Chondrocyte (in vitro differentiated cells): ENCODE results near the gene PI4KA. TPM values are rescaled to one million over a fixed set of nuclear protein-coding genes. Genes with fewer than 3 reads are reported as not detected.

Experiments
- DNase-seq: peaks from one replicate; pipeline ENCODE4 v3.0.0; 2021; ENCODE audit warnings: mixed read lengths, low spot score
- H3K27ac Mint-ChIP-seq: one replicate; pipeline ENCODE4 v1.8.0; 2021; ENCODE audit warnings: mild to moderate bottlenecking, moderate library complexity, mixed read lengths; ENCODE audit not compliant: unreplicated experiment
- H3K27me3 Mint-ChIP-seq: 2 replicates; pipeline ENCODE4 v1.8.0; 2021; ENCODE audit warnings: low read depth, mixed read lengths
- H3K36me3 Mint-ChIP-seq: 2 replicates; pipeline ENCODE4 v1.8.0; 2021; ENCODE audit warnings: low read depth, mixed read lengths
- H3K4me1 Mint-ChIP-seq: 2 replicates; pipeline ENCODE4 v1.8.0; 2021; ENCODE audit warnings: low read depth, mild to moderate bottlenecking, mixed read lengths
- H3K4me3 Mint-ChIP-seq: one replicate; pipeline ENCODE4 v1.8.0; 2021; ENCODE audit warnings: mild to moderate bottlenecking, moderate library complexity, mixed read lengths; ENCODE audit not compliant: unreplicated experiment
- H3K9me3 Mint-ChIP-seq: 2 replicates; pipeline ENCODE4 v1.8.0; 2021; ENCODE audit warnings: low read depth, mixed read lengths
- CTCF ChIP-seq: fragments of 200-600 bp; sonication (generic); IDR thresholded peaks from 2 replicates; pipeline ENCODE4 v1.5.0; 2021; ENCODE audit warnings: antibody characterized with exemption, mild to moderate bottlenecking, moderate library complexity
- total RNA-seq: library from RNA; stranded (reverse); gene quantifications from 3 replicates; pipeline ENCODE4 v1.2.1, GENCODE V29; 2021

PI4KA gene
- total RNA-seq, 1 donor from 2014 or later = 68.3 TPM

- H3K4me1 Mint-ChIP-seq = no peaks in the 10 kb centered on the region
- peaks cover 49% of the 10 kb centered on the region for H3K36me3 Mint-ChIP-seq
- DNase-seq = no peak
- H3K9me3 Mint-ChIP-seq = no peaks in the 10 kb centered on the region
- no peaks in the 10 kb centered on the region for H3K27me3 Mint-ChIP-seq
- H3K27ac Mint-ChIP-seq = no peak overlapping the region
- H3K4me3 Mint-ChIP-seq = no peak overlapping the region
- no peak for TF ChIP-seq CTCF
Measured at GRCh38 chr22:20794650-20795413, 63.8 kb downstream of the PI4KA start.

- Mint-ChIP-seq H3K27me3 (no peaks in the 10 kb centered on the region), H3K4me1 (no peaks in the 10 kb centered on the region), H3K27ac (no peak overlapping the region), H3K4me3 (no peak overlapping the region), H3K36me3 (peaks cover 46% of the 10 kb centered on the region), H3K9me3 (no peaks in the 10 kb centered on the region)
- no peak for TF ChIP-seq CTCF
- DNase-seq = no peak
Measured at GRCh38 chr22:20793748-20794649, 64.6 kb downstream of the PI4KA start.

- TF ChIP-seq CTCF = no peak
- H3K9me3 Mint-ChIP-seq = no peaks in the 10 kb centered on the region
- H3K36me3 Mint-ChIP-seq = peaks cover 40% of the 10 kb centered on the region
- no peak for DNase-seq
- no peak overlapping the region for H3K4me3 Mint-ChIP-seq
- no peaks in the 10 kb centered on the region for H3K4me1 Mint-ChIP-seq
- H3K27me3 Mint-ChIP-seq = no peaks in the 10 kb centered on the region
- no peak overlapping the region for H3K27ac Mint-ChIP-seq
Measured at GRCh38 chr22:20792966-20793728, 65.5 kb downstream of the PI4KA start.

- Mint-ChIP-seq H3K9me3 (no peaks in the 10 kb centered on the region), H3K27ac (no peak overlapping the region), H3K36me3 (peaks cover 38% of the 10 kb centered on the region), H3K4me1 (no peaks in the 10 kb centered on the region), H3K4me3 (no peak overlapping the region), H3K27me3 (no peaks in the 10 kb centered on the region)
- TF ChIP-seq CTCF = no peak
- DNase-seq = no peak
Measured at GRCh38 chr22:20792221-20792965, 66.2 kb downstream of the PI4KA start.
